HCT116 (cell line): ENCODE measurements around the gene ESR2. TPM values are rescaled to one million over a fixed set of nuclear protein-coding genes. Genes with fewer than 3 reads are reported as not detected.

Source experiments
- ATAC-seq: fragments of 200-7000 bp; cut with Tn5 transposase; 2 replicates; pipeline ENCODE4 v1.9.1; 2020; ENCODE audit warnings: mild to moderate bottlenecking, moderate library complexity
- BruUV-seq: library from RNA; stranded (reverse); fragments of 400-500 nt; replicated peaks from 2 replicates; lab custom pipeline; 2021; lab: Mats Ljungman, UMichigan
- CTCF ChIA-PET: fragments of 300-600 bp; sonication (Branson Sonifier 250); formaldehyde crosslinking; loops from one replicate; lab custom pipeline; 2021; ENCODE audit warnings: antibody characterized with exemption; lab: Charles Lee
- POLR2A ChIA-PET: fragments of 300-600, 350-600 bp; sonication (Branson Sonifier 250); formaldehyde crosslinking; loops from one replicate; lab custom pipeline; 2021; ENCODE audit warnings: antibody characterized with exemption; lab: Charles Lee
- RAD21 ChIA-PET, 2 experiments: fragments of 300-600 bp; sonication (Branson Sonifier 250); formaldehyde crosslinking; loops; one replicate each; lab custom pipeline; 2023; ENCODE audit warnings: low total read pairs in 2 of 2; ENCODE audit not compliant: uncharacterized antibody in 2 of 2, unreplicated experiment in 2 of 2, low non-redundant PET in 1 of 2; lab: Charles Lee
- DNase-seq: peaks from one replicate; pipeline ENCODE4 v3.0.0-alpha.2; 2010; ENCODE audit warnings: low read depth, low spot score
- H2AFZ ChIP-seq: fragments of 200-600 bp; shearing (Covaris generic), sonication (generic); 2 replicates; pipeline ENCODE4 v1.6.1; 2017; ENCODE audit warnings: low read depth, mixed run types, mixed read lengths, antibody characterized with exemption, low read length; ENCODE audit not compliant: poor library complexity, severe bottlenecking
- H3K27ac ChIP-seq: 2 replicates; pipeline ENCODE4 v1.5.1; 2012; ENCODE audit warnings: low read depth, low read length
- H3K27me3 ChIP-seq: fragments of 200-600 bp; sonication (generic); 2 replicates; pipeline ENCODE4 v1.6.1; 2016; ENCODE audit warnings: mixed run types, low read length, mixed read lengths; ENCODE audit not compliant: insufficient read depth
- H3K36me3 ChIP-seq, 2 experiments: fragments of 200-500 bp in 1 of 2; fragments of 200-600 bp in 1 of 2; sonication (Bioruptor generic) in 1 of 2; sonication (generic) in 1 of 2; 2 replicates each; pipeline versions ENCODE4 v1.5.1 to v1.6.1; 2014 to 2016; ENCODE audit warnings: low read length in 2 of 2, inconsistent platforms in 1 of 2, mixed read lengths in 1 of 2, mixed run types in 1 of 2; ENCODE audit not compliant: insufficient read depth in 2 of 2, control insufficient read depth in 1 of 2
- H3K4me1 ChIP-seq, 2 experiments: fragments of 200-600 bp in 1 of 2; sonication (generic) in 1 of 2; 2 replicates each; pipeline versions ENCODE4 v1.5.1 to v1.6.1; 2012 to 2017; ENCODE audit warnings: low read length in 2 of 2, inconsistent platforms in 1 of 2, mild to moderate bottlenecking in 1 of 2, mixed read lengths in 1 of 2, mixed run types in 1 of 2, moderate library complexity in 1 of 2; ENCODE audit not compliant: insufficient read depth in 2 of 2, control insufficient read depth in 1 of 2
- H3K4me2 ChIP-seq: fragments of 200-600 bp; sonication (generic); 2 replicates; pipeline ENCODE4 v1.6.1; 2017; ENCODE audit warnings: mixed run types, low read length, mixed read lengths
- H3K4me3 ChIP-seq, 2 experiments: fragments of 200-600 bp in 1 of 2; sonication (generic) in 1 of 2; replicated peaks in 1 of 2; 2 replicates each; pipeline ENCODE4 v1.5.1; 2011 to 2016; ENCODE audit warnings: low read length in 2 of 2, control low read depth in 1 of 2, low read depth in 1 of 2, mild to moderate bottlenecking in 1 of 2, mixed read lengths in 1 of 2, mixed run types in 1 of 2
- H3K79me2 ChIP-seq: fragments of 200-600 bp; sonication (generic); 2 replicates; pipeline ENCODE4 v1.6.1; 2017; ENCODE audit warnings: mild to moderate bottlenecking, mixed run types, low read length, moderate library complexity, mixed read lengths; ENCODE audit not compliant: insufficient read depth
- H3K9ac ChIP-seq: fragments of 200-600 bp; sonication (generic); 2 replicates; pipeline ENCODE4 v1.6.1; 2016; ENCODE audit warnings: low read length, mixed read lengths
- H3K9me2 ChIP-seq: fragments of 200-600 bp; sonication (generic), shearing (Covaris generic); 2 replicates; pipeline ENCODE4 v1.6.1; 2017; ENCODE audit warnings: mixed run types, mild to moderate bottlenecking, moderate library complexity; ENCODE audit not compliant: insufficient read depth
- H3K9me3 ChIP-seq, 2 experiments: fragments of 200-500 bp in 1 of 2; fragments of 200-600 bp in 1 of 2; sonication (Bioruptor generic) in 1 of 2; sonication (generic) in 1 of 2; 2 replicates each; pipeline ENCODE4 v1.6.1; 2014 to 2017; ENCODE audit warnings: low read length in 2 of 2, mixed read lengths in 2 of 2, inconsistent platforms in 1 of 2, low read depth in 1 of 2, mild to moderate bottlenecking in 1 of 2, mixed run types in 1 of 2, moderate library complexity in 1 of 2; ENCODE audit not compliant: control insufficient read depth in 1 of 2, insufficient read depth in 1 of 2
- H4K20me1 ChIP-seq: fragments of 200-600 bp; sonication (generic), shearing (Covaris generic); 2 replicates; pipeline ENCODE4 v1.6.1; 2017; ENCODE audit warnings: mixed run types, mild to moderate bottlenecking, moderate library complexity; ENCODE audit not compliant: insufficient read depth
- ATF3 ChIP-seq: IDR thresholded peaks from 2 replicates; pipeline ENCODE4 v1.6.1; 2012
- CBX3 ChIP-seq: IDR thresholded peaks from 2 replicates; pipeline ENCODE4 v1.6.1; 2012; ENCODE audit warnings: low read depth
- CEBPB ChIP-seq: IDR thresholded peaks from 2 replicates; pipeline ENCODE4 v1.6.1; 2012; ENCODE audit warnings: low read depth
- ELF1 ChIP-seq: IDR thresholded peaks from 2 replicates; pipeline ENCODE4 v1.6.1; 2012; ENCODE audit warnings: low read depth, borderline replicate concordance
- EZH2 ChIP-seq: fragments of 200-600 bp; sonication (generic); IDR thresholded peaks from 2 replicates; pipeline ENCODE4 v1.6.1; 2017; ENCODE audit warnings: antibody characterized with exemption, mixed run types
- EZH2phosphoT487 ChIP-seq: fragments of 200-600 bp; IDR thresholded peaks from 2 replicates; pipeline ENCODE4 v1.6.1; 2018; ENCODE audit warnings: antibody characterized with exemption, borderline replicate concordance
- FOSL1 ChIP-seq: IDR thresholded peaks from 2 replicates; pipeline ENCODE4 v1.6.1; 2012; ENCODE audit warnings: low read depth
- JUND ChIP-seq: IDR thresholded peaks from 2 replicates; pipeline ENCODE4 v1.6.1; 2012
- MAX ChIP-seq: IDR thresholded peaks from 2 replicates; pipeline ENCODE4 v1.6.1; 2012
- REST ChIP-seq: IDR thresholded peaks from 2 replicates; pipeline ENCODE4 v1.6.1; 2012; ENCODE audit warnings: low read depth
- SIN3A ChIP-seq: IDR thresholded peaks from 2 replicates; pipeline ENCODE4 v1.6.1; 2012; ENCODE audit warnings: low read depth
- SRF ChIP-seq: IDR thresholded peaks from 2 replicates; pipeline ENCODE4 v1.6.1; 2012; ENCODE audit warnings: low read depth
- TCF7L2 ChIP-seq: IDR thresholded peaks from 2 replicates; pipeline ENCODE4 v1.7.0; 2011; ENCODE audit warnings: borderline replicate concordance, inconsistent platforms; ENCODE audit not compliant: insufficient read depth, insufficient read length; ENCODE audit errors: extremely low read depth
- YY1 ChIP-seq: IDR thresholded peaks from 2 replicates; pipeline ENCODE4 v1.6.1; 2011; ENCODE audit warnings: low read length, low read depth, moderate library complexity, mild to moderate bottlenecking; ENCODE audit not compliant: insufficient replicate concordance; ENCODE audit errors: extremely low read depth
- ZFX ChIP-seq: fragments of 450-650 bp; IDR thresholded peaks from 2 replicates; pipeline ENCODE4 v1.6.1; 2017
- ZNF274 ChIP-seq: fragments of 200-500 bp; sonication (Bioruptor generic); IDR thresholded peaks from 2 replicates; pipeline ENCODE4 v1.6.1; 2014; ENCODE audit warnings: mild to moderate bottlenecking, low read depth, low read length, inconsistent platforms
- intact Hi-C: fragments of 100-400 bp; cut with micrococcal nuclease; formaldehyde crosslinking; loops from 2 replicates; pipeline ENCODE4 v1.10.0; 2022
- total RNA-seq: library from RNA; stranded (reverse); gene quantifications from one replicate; pipeline ENCODE4 v1.2.1, GENCODE V29; 2021; ENCODE audit not compliant: unreplicated experiment

The ESR2 gene
- total RNA-seq, 1 experiment from 2014 or later = 0.32 TPM

- TF ChIP-seq REST = no peak
- TF ChIP-seq CBX3 = no peak
- no peak for TF ChIP-seq ATF3
- no peak for TF ChIP-seq JUND
- no peak for TF ChIP-seq ZFX
- TF ChIP-seq FOSL1 = no peak
Observed at GRCh38 chr14:64203366-64204006, 90.7 kb downstream of the ESR2 start (continued).

GRCh38 chr14:64202716-64203115 is 91.5 kb downstream of the ESR2 start:
- Histone ChIP-seq H3K36me3 (no peaks in the 10 kb centered on the region; a peak in 1 of 4 replicates), H3K9me2 (no peaks in the 10 kb centered on the region), H3K27ac (no peak overlapping the region), H3K4me1 (no peaks in the 10 kb centered on the region), H4K20me1 (no peaks in the 10 kb centered on the region), H2AFZ (no peak overlapping the region), H3K79me2 (no peaks in the 10 kb centered on the region), H3K4me2 (no peak overlapping the region), H3K4me3 (no peak overlapping the region), H3K9me3 (no peaks in the 10 kb centered on the region), H3K9ac (no peak overlapping the region), H3K27me3 (no peaks in the 10 kb centered on the region)
- intact Hi-C loops = no loop called here
- no peak for DNase-seq
- no TSS peak for BruUV-seq
- ATAC-seq = no peak
- ChIA-PET CTCF (no interaction called here), POLR2A (no interaction called here), RAD21 (no interaction called here)
- TF ChIP-seq EZH2 (no peak), REST (no peak), ZNF274 (no peak), JUND (no peak), TCF7L2 (no peak), EZH2phosphoT487 (no peak), CEBPB (no peak), YY1 (no peak), CBX3 (no peak), SIN3A (no peak), SRF (no peak), ELF1 (no peak), MAX (no peak), FOSL1 (no peak)
